Large intestine (tissue), 3 donors: Measurements from ENCODE around the gene RBMS3. TPM values are rescaled to one million over a fixed set of nuclear protein-coding genes. Genes with fewer than 3 reads are reported as not detected.
A peak's percentile ranks its signal among the peaks of the same experiment; 100 is the strongest.

Experiments used
- DNase-seq, 2 donors: peaks; one replicate each; pipeline versions ENCODE4 v3.0.0 to v3.0.0-alpha.2; 2013
- H3K27ac ChIP-seq: one replicate; pipeline ENCODE4 v1.5.1; 2013; ENCODE audit warnings: low read length
- H3K27me3 ChIP-seq: 2 replicates; pipeline ENCODE4 v1.6.1; 2013; ENCODE audit warnings: low read length; ENCODE audit not compliant: control insufficient read depth, insufficient read depth
- H3K36me3 ChIP-seq: 2 replicates; pipeline ENCODE4 v1.6.1; 2013; ENCODE audit warnings: low read length; ENCODE audit not compliant: control insufficient read depth, insufficient read depth
- H3K4me1 ChIP-seq: one replicate; pipeline ENCODE4 v1.6.1; 2013; ENCODE audit warnings: low read length; ENCODE audit not compliant: control insufficient read depth, insufficient read depth
- H3K4me3 ChIP-seq: one replicate; pipeline ENCODE4 v1.5.1; 2013; ENCODE audit warnings: low read length
- H3K9me3 ChIP-seq: one replicate; pipeline ENCODE4 v1.6.1; 2013; ENCODE audit warnings: mild to moderate bottlenecking, low read depth, low read length, moderate library complexity; ENCODE audit not compliant: control insufficient read depth
- WGBS: methylation state at CpG from one replicate; pipeline ENCODE4 v1.1.5; 2013; ENCODE audit warnings: low lambda C conversion rate; ENCODE audit not compliant: insufficient coverage; 5-methylcytosine and 5-hydroxymethylcytosine counted together
- polyA plus RNA-seq: library from polyadenylated mRNA; unstranded; fragments of 120-200 nt; gene quantifications from one replicate; pipeline ENCODE4 v1.2.1, GENCODE V29; 2013

Gene RBMS3
- polyA plus RNA-seq, 1 donor, result 10.8 TPM

- 100% methylated on average over 1 of the region's 1 CpG for WGBS
- Histone ChIP-seq H3K4me3 (no peak overlapping the region), H3K27me3 (no peaks in the 10 kb centered on the region), H3K4me1 (no peaks in the 10 kb centered on the region), H3K36me3 (no peaks in the 10 kb centered on the region), H3K27ac (no peak overlapping the region), H3K9me3 (no peaks in the 10 kb centered on the region)
- no peak for DNase-seq
Measured at GRCh38 chr3:29949131-29949530, 668.3 kb downstream of the RBMS3 start.

GRCh38 chr3:29949940-29950616 lies 669.2 kb downstream of the RBMS3 start:
- Histone ChIP-seq H3K27ac (no peak overlapping the region), H3K4me1 (no peaks in the 10 kb centered on the region), H3K4me3 (no peak overlapping the region), H3K36me3 (no peaks in the 10 kb centered on the region), H3K27me3 (no peaks in the 10 kb centered on the region), H3K9me3 (no peaks in the 10 kb centered on the region)
- WGBS, result 100% methylated on average over 2 of the region's 11 CpGs
- DNase-seq, result no peak

GRCh38 chr3:29952431-29952830 lies 671.6 kb downstream of the RBMS3 start:
- Histone ChIP-seq H3K27me3 (no peaks in the 10 kb centered on the region), H3K27ac (no peak overlapping the region), H3K4me3 (no peak overlapping the region), H3K9me3 (no peaks in the 10 kb centered on the region), H3K36me3 (no peaks in the 10 kb centered on the region), H3K4me1 (no peaks in the 10 kb centered on the region)
- WGBS, result no CpG with 5 or more reads among the region's 1 CpG
- no peak for DNase-seq

- Histone ChIP-seq H3K4me3 (no peak overlapping the region), H3K27me3 (no peaks in the 10 kb centered on the region), H3K36me3 (no peaks in the 10 kb centered on the region), H3K9me3 (no peaks in the 10 kb centered on the region), H3K4me1 (no peaks in the 10 kb centered on the region), H3K27ac (no peak overlapping the region)
- no peak for DNase-seq
- WGBS, result 80% methylated on average over 1 of the region's 1 CpG
Measured at GRCh38 chr3:29955413-29955812, 674.5 kb downstream of the RBMS3 start.

GRCh38 chr3:29958816-29959215 lies 677.9 kb downstream of the RBMS3 start:
- H3K36me3 ChIP-seq, result no peaks in the 10 kb centered on the region
- H3K4me1 ChIP-seq, result no peaks in the 10 kb centered on the region
- H3K27ac ChIP-seq, result no peak overlapping the region
- H3K9me3 ChIP-seq, result no peaks in the 10 kb centered on the region
- H3K27me3 ChIP-seq, result no peaks in the 10 kb centered on the region
- no peak for DNase-seq
- WGBS, result no CpG with 5 or more reads among the region's 1 CpG
- no peak overlapping the region for H3K4me3 ChIP-seq

GRCh38 chr3:29971895-29972294 lies 691.0 kb downstream of the RBMS3 start:
- H3K4me3 ChIP-seq, result no peak overlapping the region
- no peaks in the 10 kb centered on the region for H3K27me3 ChIP-seq
- H3K4me1 ChIP-seq, result no peaks in the 10 kb centered on the region
- no peak overlapping the region for H3K27ac ChIP-seq
- no peaks in the 10 kb centered on the region for H3K9me3 ChIP-seq
- DNase-seq, result no peak
- 30% methylated on average over 2 of the region's 2 CpGs for WGBS
- H3K36me3 ChIP-seq, result no peaks in the 10 kb centered on the region

- peak in 1 of 2 donors; percentile 2 for DNase-seq
- H3K27me3 ChIP-seq, result no peaks in the 10 kb centered on the region
- no peaks in the 10 kb centered on the region for H3K36me3 ChIP-seq
- WGBS, result no CpG with 5 or more reads among the region's 3 CpGs
- no peaks in the 10 kb centered on the region for H3K4me1 ChIP-seq
- no peak overlapping the region for H3K27ac ChIP-seq
- H3K9me3 ChIP-seq, result no peaks in the 10 kb centered on the region
- no peak overlapping the region for H3K4me3 ChIP-seq
Measured at GRCh38 chr3:29972320-29972993, 691.6 kb downstream of the RBMS3 start.

GRCh38 chr3:29973763-29974162 lies 692.9 kb downstream of the RBMS3 start:
- H3K4me1 ChIP-seq, result no peaks in the 10 kb centered on the region
- 100% methylated on average over 1 of the region's 1 CpG for WGBS
- no peak for DNase-seq
- no peaks in the 10 kb centered on the region for H3K27me3 ChIP-seq
- H3K4me3 ChIP-seq, result no peak overlapping the region
- H3K9me3 ChIP-seq, result no peaks in the 10 kb centered on the region
- no peak overlapping the region for H3K27ac ChIP-seq
- no peaks in the 10 kb centered on the region for H3K36me3 ChIP-seq

GRCh38 chr3:29976871-29977270 lies 696.0 kb downstream of the RBMS3 start:
- H3K36me3 ChIP-seq, result no peaks in the 10 kb centered on the region
- no peak for DNase-seq
- H3K4me3 ChIP-seq, result no peak overlapping the region
- no peak overlapping the region for H3K27ac ChIP-seq
- no peaks in the 10 kb centered on the region for H3K9me3 ChIP-seq
- no peaks in the 10 kb centered on the region for H3K27me3 ChIP-seq
- WGBS, result 95% methylated on average over 3 of the region's 5 CpGs
- H3K4me1 ChIP-seq, result no peaks in the 10 kb centered on the region

GRCh38 chr3:29977360-29977759 lies 696.5 kb downstream of the RBMS3 start:
- no peak overlapping the region for H3K4me3 ChIP-seq
- H3K27ac ChIP-seq, result no peak overlapping the region
- H3K9me3 ChIP-seq, result no peaks in the 10 kb centered on the region
- H3K36me3 ChIP-seq, result no peaks in the 10 kb centered on the region
- no peak for DNase-seq
- WGBS, result no CpG with 5 or more reads among the region's 2 CpGs
- H3K27me3 ChIP-seq, result no peaks in the 10 kb centered on the region
- no peaks in the 10 kb centered on the region for H3K4me1 ChIP-seq

- H3K9me3 ChIP-seq, result no peaks in the 10 kb centered on the region
- DNase-seq, result no peak
- H3K4me1 ChIP-seq, result no peaks in the 10 kb centered on the region
- H3K27me3 ChIP-seq, result no peaks in the 10 kb centered on the region
- H3K27ac ChIP-seq, result no peak overlapping the region
- no peak overlapping the region for H3K4me3 ChIP-seq
- no peaks in the 10 kb centered on the region for H3K36me3 ChIP-seq
Measured at GRCh38 chr3:29978036-29978435, 697.2 kb downstream of the RBMS3 start.
